Keratinocyte (primary cell): ENCODE results near the gene CD59.

ENCODE experiments used
- EZH2 ChIP-seq: IDR thresholded peaks from one replicate; pipeline ENCODE4 v1.6.1; 2012; ENCODE audit warnings: inconsistent platforms, mild to moderate bottlenecking, low read length, moderate library complexity
- TF ChIP-seq, protein P1 (sequence below), 3 experiments: IDR thresholded peaks in 1 of 3; conservative IDR thresholded peaks in 1 of 3; optimal IDR thresholded peaks in 1 of 3; 2 replicates in 2 of 3; 3 replicates in 1 of 3; pipeline versions ENCODE3 to v1.5.1; 2011; ENCODE audit warnings: low read length in 3 of 3, mild to moderate bottlenecking in 3 of 3, moderate library complexity in 2 of 3, control low read depth in 1 of 3, inconsistent platforms in 1 of 3; ENCODE audit not compliant: insufficient read depth in 2 of 3; ENCODE audit errors: extremely low read depth in 1 of 3

GRCh38 chr11:33685082-33685481, 51.1 kb downstream of the CD59 start:
- TF ChIP-seq, protein P1, sequence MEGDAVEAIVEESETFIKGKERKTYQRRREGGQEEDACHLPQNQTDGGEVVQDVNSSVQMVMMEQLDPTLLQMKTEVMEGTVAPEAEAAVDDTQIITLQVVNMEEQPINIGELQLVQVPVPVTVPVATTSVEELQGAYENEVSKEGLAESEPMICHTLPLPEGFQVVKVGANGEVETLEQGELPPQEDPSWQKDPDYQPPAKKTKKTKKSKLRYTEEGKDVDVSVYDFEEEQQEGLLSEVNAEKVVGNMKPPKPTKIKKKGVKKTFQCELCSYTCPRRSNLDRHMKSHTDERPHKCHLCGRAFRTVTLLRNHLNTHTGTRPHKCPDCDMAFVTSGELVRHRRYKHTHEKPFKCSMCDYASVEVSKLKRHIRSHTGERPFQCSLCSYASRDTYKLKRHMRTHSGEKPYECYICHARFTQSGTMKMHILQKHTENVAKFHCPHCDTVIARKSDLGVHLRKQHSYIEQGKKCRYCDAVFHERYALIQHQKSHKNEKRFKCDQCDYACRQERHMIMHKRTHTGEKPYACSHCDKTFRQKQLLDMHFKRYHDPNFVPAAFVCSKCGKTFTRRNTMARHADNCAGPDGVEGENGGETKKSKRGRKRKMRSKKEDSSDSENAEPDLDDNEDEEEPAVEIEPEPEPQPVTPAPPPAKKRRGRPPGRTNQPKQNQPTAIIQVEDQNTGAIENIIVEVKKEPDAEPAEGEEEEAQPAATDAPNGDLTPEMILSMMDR (optimal IDR thresholded peaks at IDR 0.05 in 1 of 3, IDR thresholded peaks at IDR 0.05 in 1 of 3, conservative IDR thresholded peaks at IDR 0.05 in 1 of 3; ENCODE audit: extremely low read depth in 1 of 3, insufficient read depth in 2 of 3, low read length in 3 of 3): no peak
- TF ChIP-seq EZH2: no peak
